GM12878 (cell line): ENCODE measurements around the gene C1QTNF8. TPM values are rescaled to one million over a fixed set of nuclear protein-coding genes. Genes with fewer than 3 reads are reported as not detected.

ENCODE experiments used
- ATAC-seq: fragments of 200-7000 bp; cut with Tn5 transposase; 3 replicates; pipeline ENCODE4 v1.9.1; 2020; ENCODE audit warnings: mild to moderate bottlenecking, moderate library complexity
- BruUV-seq: library from RNA; stranded (reverse); fragments of 400-500 nt; replicated peaks from 2 replicates; lab custom pipeline; 2021; lab: Mats Ljungman, UMichigan
- CTCF ChIA-PET: fragments of 300-600 bp; sonication (Branson Sonifier 250); formaldehyde crosslinking; extraction: SDS; loops from one replicate; lab custom pipeline; 2021; ENCODE audit warnings: inconsistent platforms; lab: Yijun Ruan, JAX
- POLR2A ChIA-PET: fragments of 350-600 bp; formaldehyde crosslinking; extraction: SDS; loops from one replicate; lab custom pipeline; 2021; ENCODE audit warnings: inconsistent platforms; lab: Charles Lee
- RAD21 ChIA-PET: fragments of 300-600 bp; sonication (Branson Sonifier 250); formaldehyde crosslinking; loops from one replicate; lab custom pipeline; 2023; ENCODE audit warnings: antibody characterized with exemption; ENCODE audit not compliant: unreplicated experiment; lab: Charles Lee
- SMC1A ChIA-PET: fragments of 300-600 bp; sonication (Branson Sonifier 250); formaldehyde crosslinking; loops from one replicate; lab custom pipeline; 2023; ENCODE audit not compliant: unreplicated experiment, uncharacterized antibody; lab: Charles Lee
- DNase-seq: peaks from one replicate; pipeline ENCODE4 v3.0.0-alpha.2; 2011; ENCODE audit warnings: low read depth, low spot score
- FAIRE-seq: peaks from 3 replicates; lab custom pipeline; 2011; peaks lifted over from hg19 to GRCh38; lab: Jason Lieb, UNC
- H2AFZ ChIP-seq: 2 replicates; pipeline ENCODE4 v1.6.0; 2011; ENCODE audit warnings: low read depth, low read length, control low read depth; ENCODE audit not compliant: control insufficient read depth
- H3K27ac ChIP-seq: 2 replicates; pipeline ENCODE4 v1.5.1; 2011; ENCODE audit warnings: control low read depth; ENCODE audit not compliant: control insufficient read depth, insufficient read depth
- H3K27me3 ChIP-seq, 2 experiments: replicated peaks in 1 of 2; 2 replicates each; pipeline versions ENCODE4 v1.6.0 to v1.6.1; 2011; ENCODE audit warnings: low read length in 1 of 2; ENCODE audit not compliant: control insufficient read depth in 2 of 2, insufficient read depth in 2 of 2
- H3K36me3 ChIP-seq, 2 experiments: 2 replicates each; pipeline ENCODE4 v1.5.1; 2011; ENCODE audit warnings: low read length in 1 of 2; ENCODE audit not compliant: control insufficient read depth in 2 of 2, insufficient read depth in 2 of 2
- H3K4me1 ChIP-seq: 2 replicates; pipeline ENCODE4 v1.6.1; 2011; ENCODE audit warnings: mild to moderate bottlenecking, low read length, moderate library complexity, mixed read lengths; ENCODE audit not compliant: control insufficient read depth, insufficient read depth
- H3K4me2 ChIP-seq: 2 replicates; pipeline ENCODE4 v1.6.0; 2011; ENCODE audit warnings: control low read depth; ENCODE audit not compliant: control insufficient read depth, insufficient read depth
- H3K4me3 ChIP-seq: fragments of 200-600 bp; sonication (generic); 2 replicates; pipeline ENCODE4 v1.5.1; 2016
- H3K79me2 ChIP-seq: 2 replicates; pipeline ENCODE4 v1.6.0; 2011; ENCODE audit warnings: low read length; ENCODE audit not compliant: control insufficient read depth, insufficient read depth
- H3K9ac ChIP-seq: 2 replicates; pipeline ENCODE4 v1.8.0; 2011; ENCODE audit warnings: low read length, control low read depth, mixed read lengths; ENCODE audit not compliant: control insufficient read depth, insufficient read depth
- H3K9me3 ChIP-seq: replicated peaks from 3 replicates; pipeline ENCODE4 v1.5.1; 2011; ENCODE audit warnings: mild to moderate bottlenecking, low read length; ENCODE audit not compliant: control insufficient read depth, insufficient read depth
- H4K20me1 ChIP-seq: 2 replicates; pipeline ENCODE4 v1.6.0; 2011; ENCODE audit not compliant: control insufficient read depth, insufficient read depth
- CHD1 ChIP-seq: IDR thresholded peaks from 2 replicates; pipeline ENCODE4 v1.6.1; 2012; ENCODE audit warnings: low read depth, low read length, improper control_type of control experiment
- ESRRA ChIP-seq: IDR thresholded peaks from 2 replicates; pipeline ENCODE4 v1.6.1; 2012; ENCODE audit warnings: mild to moderate bottlenecking, low read length, improper control_type of control experiment
- EZH2 ChIP-seq: IDR thresholded peaks from 2 replicates; pipeline ENCODE4 v1.6.1; 2012; ENCODE audit warnings: low read depth, mild to moderate bottlenecking, control low read depth, inconsistent platforms, low read length, borderline replicate concordance; ENCODE audit not compliant: control insufficient read depth
- HSF1 ChIP-seq: fragments of 150-350 bp; IDR thresholded peaks from 2 replicates; pipeline ENCODE4 v1.6.1; 2014; ENCODE audit warnings: mild to moderate bottlenecking, low read depth, low read length
- NFIC ChIP-seq: IDR thresholded peaks from 2 replicates; pipeline ENCODE4 v1.6.1; 2012; ENCODE audit warnings: low read depth, mild to moderate bottlenecking, inconsistent platforms, low read length, moderate library complexity
- NR2C2 ChIP-seq: IDR thresholded peaks from 2 replicates; pipeline ENCODE4 v1.6.1; 2011; ENCODE audit warnings: borderline replicate concordance, low read depth; ENCODE audit not compliant: control insufficient read depth, insufficient read length
- PKNOX1 ChIP-seq: fragments of 450-650 bp; IDR thresholded peaks from 2 replicates; pipeline ENCODE4 v1.6.1; 2016; ENCODE audit warnings: mild to moderate bottlenecking
- USF1 ChIP-seq: IDR thresholded peaks from 2 replicates; pipeline ENCODE4 v1.6.1; 2011; ENCODE audit warnings: borderline replicate concordance, low read depth, mild to moderate bottlenecking, moderate library complexity, mixed read lengths, low read length; ENCODE audit not compliant: insufficient read depth; ENCODE audit errors: extremely low read length
- USF2 ChIP-seq: IDR thresholded peaks from 2 replicates; pipeline ENCODE4 v1.6.1; 2011; ENCODE audit warnings: low read depth, low read length, improper control_type of control experiment, borderline replicate concordance
- WGBS: methylation state at CpG from one replicate; pipeline ENCODE4 v1.1.6; 2016; ENCODE audit warnings: low lambda C conversion rate; ENCODE audit not compliant: insufficient replicate concordance, insufficient coverage; ENCODE audit errors: missing lambda C conversion rate; 5-methylcytosine and 5-hydroxymethylcytosine counted together
- in situ Hi-C: fragments of 300-500 bp; cut with MboI; formaldehyde crosslinking; loops from 9 replicates; pipeline ENCODE4 v1.14.3; 2018; ENCODE audit warnings: mixed read lengths
- intact Hi-C: fragments of 100-400 bp; cut with micrococcal nuclease; formaldehyde crosslinking; loops from one replicate; pipeline ENCODE4 v1.14.2; 2022; ENCODE audit not compliant: unreplicated experiment
- polyA plus RNA-seq, 11 experiments: library from polyadenylated mRNA; depleted of rRNA in 4 of 11; unstranded in 6 of 11; stranded (reverse) in 5 of 11; fragments of >200 nt; fragmentation: Nextera tagmentation in 4 of 11; fragmentation: Illumina TruSeq in 1 of 11; extraction: Ambion mirVana in 4 of 11; extraction: Trizol in 1 of 11; gene quantifications; 1 replicate in 1 of 11; 2 replicates in 10 of 11; pipeline versions ENCODE4 v1.2.1 to v1.2.3, GENCODE V29; 2011 to 2016; ENCODE audit warnings: inconsistent platforms in 2 of 11, missing spikeins in 2 of 11, low read depth in 1 of 11
- total RNA-seq, 4 experiments: library from RNA; depleted of rRNA in 3 of 4; stranded (reverse); fragments of >200 nt in 3 of 4; fragmentation: Illumina TruSeq in 1 of 4; extraction: Trizol in 1 of 4; gene quantifications; 2 replicates each; pipeline versions ENCODE4 v1.2.1 to v1.2.3, GENCODE V29; 2013 to 2021

C1QTNF8 gene
- total and polyA plus RNA-seq, 10 of the 15 experiments (the other 5 are each of a cell fraction or from before 2014, with no cell fraction given), result not detected

- Histone ChIP-seq H2AFZ (no peak overlapping the region), H3K4me1 (no peaks in the 10 kb centered on the region), H3K4me2 (no peak overlapping the region), H3K79me2 (no peaks in the 10 kb centered on the region), H3K9ac (no peak overlapping the region), H4K20me1 (no peaks in the 10 kb centered on the region), H3K9me3 (peaks cover 2% of the 10 kb centered on the region; the same call in 1 of the 3 replicates), H3K36me3 (no peaks in the 10 kb centered on the region), H3K27me3 (no peaks in the 10 kb centered on the region), H3K27ac (no peak overlapping the region), H3K4me3 (no peak overlapping the region)
- ChIA-PET SMC1A (no interaction called here), CTCF (no interaction called here), RAD21 (no interaction called here), POLR2A (no interaction called here)
- DNase-seq (no peak), FAIRE-seq (no peak), ATAC-seq (no peak)
- in situ Hi-C loops, result loop anchor here (10.0 kb wide), 1 partner anchor 62 kb away; no protein-coding TSS in a partner anchor
- intact Hi-C loops, result no loop called here
- no peak for TF ChIP-seq NR2C2
- TF ChIP-seq CHD1, result no peak
- TF ChIP-seq USF2, result no peak
- TF ChIP-seq ESRRA, result no peak
- TF ChIP-seq EZH2, result no peak
- no peak for TF ChIP-seq HSF1
- TF ChIP-seq NFIC, result no peak
- TF ChIP-seq PKNOX1, result no peak
- TF ChIP-seq USF1, result no peak
- no TSS peak for BruUV-seq
- 30% methylated on average over 20 of the region's 20 CpGs for WGBS
Measured at GRCh38 chr16:1062895-1063294, 33.1 kb downstream of the C1QTNF8 start.
